Measurements from ENCODE around the gene SYNDIG1.

- TF ChIP-seq POLR2A (IDR thresholded peaks at IDR 0.05): no peak
- TF ChIP-seq, protein P1, sequence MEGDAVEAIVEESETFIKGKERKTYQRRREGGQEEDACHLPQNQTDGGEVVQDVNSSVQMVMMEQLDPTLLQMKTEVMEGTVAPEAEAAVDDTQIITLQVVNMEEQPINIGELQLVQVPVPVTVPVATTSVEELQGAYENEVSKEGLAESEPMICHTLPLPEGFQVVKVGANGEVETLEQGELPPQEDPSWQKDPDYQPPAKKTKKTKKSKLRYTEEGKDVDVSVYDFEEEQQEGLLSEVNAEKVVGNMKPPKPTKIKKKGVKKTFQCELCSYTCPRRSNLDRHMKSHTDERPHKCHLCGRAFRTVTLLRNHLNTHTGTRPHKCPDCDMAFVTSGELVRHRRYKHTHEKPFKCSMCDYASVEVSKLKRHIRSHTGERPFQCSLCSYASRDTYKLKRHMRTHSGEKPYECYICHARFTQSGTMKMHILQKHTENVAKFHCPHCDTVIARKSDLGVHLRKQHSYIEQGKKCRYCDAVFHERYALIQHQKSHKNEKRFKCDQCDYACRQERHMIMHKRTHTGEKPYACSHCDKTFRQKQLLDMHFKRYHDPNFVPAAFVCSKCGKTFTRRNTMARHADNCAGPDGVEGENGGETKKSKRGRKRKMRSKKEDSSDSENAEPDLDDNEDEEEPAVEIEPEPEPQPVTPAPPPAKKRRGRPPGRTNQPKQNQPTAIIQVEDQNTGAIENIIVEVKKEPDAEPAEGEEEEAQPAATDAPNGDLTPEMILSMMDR (IDR thresholded peaks at IDR 0.05): no peak
Observed at GRCh38 chr20:24649787-24650490, 180.5 kb downstream of the SYNDIG1 start.
